GM15510 (cell line): ENCODE results near the gene SPINK1.

Source experiments
- POLR2A ChIP-seq: IDR thresholded peaks from 3 replicates; pipeline ENCODE4 v1.6.1; 2011; ENCODE audit warnings: borderline replicate concordance; ENCODE audit not compliant: insufficient read length; ENCODE audit errors: extremely low read depth

Gene SPINK1

DNA sequence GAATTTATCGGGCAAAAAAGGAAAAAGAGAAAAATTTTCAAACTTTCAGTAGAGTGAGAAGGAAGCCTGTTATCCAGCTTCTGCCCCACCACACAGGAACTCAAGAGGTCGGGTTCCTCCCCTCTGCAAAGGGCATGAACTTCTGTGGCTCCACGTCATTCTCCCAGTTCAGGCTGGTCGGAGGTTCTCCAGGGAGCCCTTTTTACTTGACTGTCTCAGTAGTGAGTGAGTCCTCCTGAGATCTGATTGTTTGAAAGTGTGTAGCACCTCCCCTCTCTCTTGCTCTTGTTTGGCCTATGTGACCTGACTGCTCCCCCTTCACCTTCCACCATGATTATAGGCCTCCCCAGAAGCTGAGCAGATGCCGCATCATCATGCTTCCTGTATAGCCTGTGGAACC is 9.7 kb downstream of the SPINK1 start:
- TF ChIP-seq POLR2A, result no peak

DNA sequence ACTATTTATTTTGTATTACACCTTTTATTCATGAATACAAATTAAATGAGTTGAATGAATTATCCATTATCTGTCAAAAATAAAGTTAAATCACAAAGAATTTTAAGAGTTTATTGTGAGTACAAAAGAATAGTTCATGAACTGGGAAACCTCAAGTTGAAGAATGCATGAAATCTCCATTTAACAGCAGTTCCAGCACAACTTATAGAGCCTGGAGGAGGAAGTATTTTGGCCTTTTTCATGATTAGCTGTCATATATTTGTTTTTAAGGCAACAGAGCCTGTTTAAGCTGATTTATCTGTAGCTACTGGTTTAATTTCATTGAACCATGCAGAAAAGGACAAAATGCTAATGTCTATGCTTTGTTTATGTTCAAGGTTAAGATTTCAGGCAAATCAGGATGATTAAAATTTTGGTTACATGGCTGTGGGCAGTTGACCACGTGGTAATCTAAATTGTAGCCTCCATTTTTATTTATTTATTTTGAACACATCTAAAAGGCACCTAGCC is 12.2 kb downstream of the SPINK1 start:
- TF ChIP-seq POLR2A, result no peak

DNA sequence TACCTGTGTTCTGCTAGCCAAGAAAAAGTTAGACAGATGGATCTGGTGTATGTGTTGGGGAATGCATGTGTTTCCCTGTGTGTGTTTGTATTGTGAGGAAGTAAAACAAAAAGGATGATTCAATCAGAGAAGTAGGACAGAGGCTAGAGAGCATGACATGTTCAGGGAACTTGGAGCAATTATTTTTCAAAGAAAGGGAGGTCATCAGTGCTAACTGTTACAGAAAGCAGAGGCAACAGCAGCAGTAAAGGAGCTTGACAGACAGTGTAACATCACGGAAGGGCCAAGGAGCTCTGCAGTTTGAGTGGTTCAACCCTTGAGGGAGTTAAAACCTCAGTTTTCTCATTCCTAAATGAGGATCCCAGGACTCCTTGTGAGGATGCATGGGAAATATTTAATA is 13.2 kb downstream of the SPINK1 start:
- TF ChIP-seq POLR2A, result no peak

DNA sequence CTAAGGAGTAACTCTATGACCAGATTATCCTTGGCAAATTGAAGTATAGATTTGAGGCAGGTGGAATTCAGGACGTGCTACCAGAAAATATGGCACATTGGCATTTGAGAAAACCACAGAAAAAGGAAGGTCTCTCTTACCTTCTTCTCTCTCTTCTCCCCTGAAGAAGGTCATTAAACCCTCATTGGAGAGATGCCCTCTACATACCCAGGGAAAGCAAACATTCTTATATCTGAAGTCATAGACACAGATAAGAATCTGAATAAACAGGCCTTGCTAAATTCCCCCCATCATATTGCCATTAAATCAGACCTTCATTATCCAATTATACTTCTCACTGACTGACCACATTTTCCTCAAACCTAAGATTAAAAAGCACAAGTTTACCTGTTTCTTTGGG is 17.8 kb downstream of the SPINK1 start:
- TF ChIP-seq POLR2A, result no peak

DNA sequence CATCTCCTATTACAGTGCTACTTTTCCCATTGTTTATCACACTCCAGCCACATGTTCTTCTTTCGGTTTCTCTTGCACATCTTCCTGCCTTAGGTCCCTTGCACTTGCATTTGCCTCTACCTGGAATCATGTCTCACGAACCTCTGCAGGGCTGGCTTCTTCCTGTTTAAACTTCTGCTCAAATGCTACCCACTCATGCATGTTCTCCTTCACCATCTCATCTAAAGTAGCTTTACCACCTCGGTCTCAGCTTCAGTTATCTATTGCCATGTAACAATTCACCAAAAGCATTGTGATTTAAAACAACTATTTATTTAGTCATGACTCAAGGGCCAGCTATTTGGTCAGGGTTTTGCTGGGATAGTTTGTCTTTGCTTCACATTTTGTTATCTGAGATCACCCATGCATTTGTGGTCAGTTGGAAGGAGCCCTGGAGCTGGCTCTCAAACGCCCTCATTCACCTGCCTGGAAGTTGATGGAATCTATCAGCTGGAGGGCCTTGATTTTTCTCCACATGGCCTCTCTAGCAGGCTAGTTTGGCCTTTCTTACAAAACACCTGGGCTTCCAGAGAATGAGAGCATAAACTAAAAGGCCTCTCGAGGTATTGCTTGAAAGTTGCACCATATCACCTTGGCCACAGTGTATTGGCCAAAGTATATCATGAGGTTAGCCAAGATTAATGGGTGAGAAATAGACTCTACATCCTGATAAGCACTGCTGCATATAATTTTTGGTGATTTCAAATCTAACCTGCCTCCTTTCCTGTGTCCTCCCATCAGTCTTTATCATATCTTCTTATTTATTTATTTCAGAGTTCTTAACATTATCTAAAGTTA is 21.4 kb downstream of the SPINK1 start:
- no peak for TF ChIP-seq POLR2A

DNA sequence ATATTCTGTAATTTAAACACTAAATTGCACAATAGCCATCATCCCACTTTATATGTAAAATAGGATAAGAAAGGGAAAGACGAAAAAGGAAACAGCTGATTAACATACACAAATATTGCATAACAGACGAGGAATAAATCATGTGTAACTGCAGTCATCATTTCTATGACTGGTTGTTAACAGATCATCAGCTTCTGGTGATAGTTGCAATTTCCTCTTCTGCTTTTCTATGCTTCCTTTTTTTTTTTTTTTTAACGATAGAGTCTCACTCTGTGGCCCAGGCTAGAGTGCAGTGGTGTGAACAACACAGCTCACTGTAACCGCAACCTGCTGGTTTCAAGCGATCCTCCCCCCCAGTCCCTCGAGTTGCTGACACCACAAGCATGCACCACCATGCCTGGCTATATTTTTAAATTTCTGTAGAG is 26.4 kb downstream of the SPINK1 start:
- TF ChIP-seq POLR2A, result no peak

DNA sequence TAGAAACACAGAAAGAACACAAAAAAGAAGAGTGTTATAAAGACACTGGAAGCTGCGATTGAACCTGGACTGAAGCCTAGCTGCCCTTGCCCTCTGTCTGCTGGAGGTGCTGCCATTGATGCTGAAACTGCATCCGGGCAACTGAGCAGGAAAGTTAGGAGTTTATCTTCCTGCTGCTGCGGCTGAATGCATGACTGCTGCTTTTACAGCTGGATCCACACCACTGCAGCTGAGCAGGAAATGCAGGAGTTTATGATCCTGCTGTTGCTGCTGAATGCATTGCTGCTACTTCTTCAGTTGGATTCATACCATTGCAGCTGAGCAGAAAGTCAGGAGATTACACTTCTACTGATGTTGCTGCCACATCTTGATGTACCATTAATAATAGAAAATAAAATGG is 27.1 kb downstream of the SPINK1 start:
- no peak for TF ChIP-seq POLR2A

DNA sequence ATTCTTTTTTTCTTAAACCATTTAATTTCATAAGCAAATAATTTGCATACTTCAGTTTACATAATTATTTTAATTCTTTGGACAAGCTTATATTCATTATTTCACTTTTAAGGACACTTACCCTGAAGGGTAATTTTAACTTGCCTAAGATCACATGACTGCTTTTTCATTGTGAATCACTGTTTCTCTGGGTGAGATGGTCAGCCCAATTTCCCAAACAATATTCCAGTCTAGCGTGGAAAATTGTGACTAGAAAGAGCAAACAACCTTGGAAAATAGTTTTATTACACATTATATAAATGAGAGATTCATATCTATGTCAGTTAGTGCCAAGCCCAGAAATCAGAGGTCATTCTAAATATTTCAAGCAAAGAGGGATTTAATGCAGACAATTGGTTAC is 27.5 kb downstream of the SPINK1 start:
- no peak for TF ChIP-seq POLR2A

DNA sequence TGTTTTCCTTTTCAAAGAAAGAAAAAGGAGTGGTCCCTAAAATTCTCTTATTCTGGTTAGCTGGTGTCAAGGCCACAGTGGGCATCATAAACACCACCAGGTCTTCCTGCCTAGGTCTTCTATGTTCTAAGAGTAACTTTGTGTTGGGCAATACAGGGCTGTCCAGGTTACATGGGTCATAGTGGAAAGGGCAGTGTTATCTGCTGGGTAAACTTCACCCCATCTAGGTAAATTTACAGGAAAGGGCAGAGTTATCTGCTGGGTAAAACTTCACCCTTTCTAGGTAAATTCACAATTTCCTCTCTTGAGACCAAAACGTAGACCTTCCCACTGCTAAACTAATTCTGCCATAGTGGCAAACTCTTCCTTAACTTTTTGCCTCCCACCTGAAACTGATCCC is 30.0 kb downstream of the SPINK1 start:
- TF ChIP-seq POLR2A, result no peak

DNA sequence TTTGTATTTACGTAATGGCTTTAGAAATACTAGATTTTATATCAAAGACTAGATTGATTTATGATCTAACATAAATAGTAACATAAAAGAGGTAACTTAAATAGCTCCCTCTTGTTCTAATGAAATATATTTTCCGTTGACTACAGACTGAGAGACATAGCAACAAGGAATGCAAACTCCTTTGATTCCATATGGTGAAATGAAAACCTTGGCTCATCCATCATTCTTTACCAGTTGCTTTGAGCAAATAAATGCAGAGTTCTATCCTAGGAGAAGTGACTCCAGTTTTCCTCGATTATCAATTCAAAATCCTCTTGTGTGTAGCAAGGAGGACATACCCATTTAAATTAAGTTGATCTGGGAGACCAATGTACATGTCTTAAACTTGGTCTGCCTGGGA is 31.0 kb downstream of the SPINK1 start:
- no peak for TF ChIP-seq POLR2A

DNA sequence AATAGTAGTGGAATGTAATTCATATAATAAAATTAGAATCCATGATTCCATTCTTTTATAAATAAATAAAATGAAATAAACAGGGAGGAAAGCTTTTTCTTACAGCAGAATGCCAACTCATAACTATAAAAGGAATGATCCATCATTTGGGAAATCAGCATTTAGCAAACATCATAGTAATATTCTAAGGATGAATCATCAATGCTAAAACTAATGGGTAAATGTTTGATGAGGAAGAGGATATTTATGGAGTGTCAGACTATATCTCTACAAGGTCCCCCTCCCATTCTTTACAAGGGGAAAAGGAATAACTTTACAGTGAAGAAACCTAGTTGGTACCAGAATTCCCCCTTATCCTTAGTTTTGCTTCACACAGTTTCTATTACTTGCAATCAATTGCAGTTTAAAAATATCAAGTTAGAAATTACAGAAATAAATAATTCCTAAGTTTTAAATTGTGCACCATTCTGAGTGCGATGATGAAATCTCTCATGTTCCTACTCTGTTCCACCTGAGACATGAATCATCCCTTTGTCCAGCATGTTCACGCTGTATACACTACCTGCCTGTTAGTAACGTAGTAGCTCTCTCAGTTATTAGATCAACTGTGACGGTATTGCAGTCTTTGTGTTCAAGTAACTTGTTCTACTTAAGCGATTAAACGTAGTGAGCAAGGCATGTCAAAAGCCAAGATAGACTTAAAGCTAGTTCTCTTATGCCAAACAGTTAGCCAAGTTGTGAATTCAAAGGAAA is 34.7 kb downstream of the SPINK1 start:
- TF ChIP-seq POLR2A, result no peak

DNA sequence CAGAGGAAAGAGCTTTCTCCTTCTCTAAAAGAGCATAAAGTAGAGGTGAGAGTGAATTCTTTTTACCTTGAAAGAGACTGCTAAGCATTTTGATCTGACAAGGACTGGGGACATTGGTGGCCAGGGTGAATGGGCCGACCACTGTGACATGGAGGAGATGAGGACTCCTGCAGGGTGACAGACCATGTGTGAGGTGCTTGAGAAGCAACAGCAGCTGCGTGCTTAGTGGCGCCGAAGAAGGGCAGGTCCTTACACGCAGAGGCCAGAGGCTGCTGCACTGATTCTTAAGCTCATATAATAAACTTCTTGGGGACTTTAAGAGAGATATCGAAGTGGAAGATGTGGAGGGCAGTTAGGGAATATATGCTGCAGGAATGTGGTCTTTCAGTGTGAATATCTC is 40.3 kb downstream of the SPINK1 start:
- no peak for TF ChIP-seq POLR2A

DNA sequence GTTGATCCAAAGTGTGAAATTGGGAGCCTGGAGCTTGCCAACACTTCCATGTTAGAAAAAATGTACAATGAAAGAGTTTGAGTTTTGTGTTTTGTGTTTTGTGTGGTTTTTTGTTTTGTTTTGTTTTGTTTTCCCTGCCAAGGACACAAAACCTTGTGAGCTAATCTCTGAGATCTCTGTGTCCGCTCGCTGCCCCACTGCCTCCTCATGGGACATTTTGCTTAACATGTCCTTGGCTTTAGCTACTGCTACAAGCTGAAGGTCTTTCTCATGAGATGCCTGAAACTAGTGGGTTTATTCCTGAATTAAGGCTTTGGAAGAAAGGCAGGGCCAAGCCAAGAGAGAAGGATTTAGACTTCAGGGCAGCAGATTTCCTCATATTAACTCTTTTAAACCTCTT is 41.7 kb downstream of the SPINK1 start:
- no peak for TF ChIP-seq POLR2A

DNA sequence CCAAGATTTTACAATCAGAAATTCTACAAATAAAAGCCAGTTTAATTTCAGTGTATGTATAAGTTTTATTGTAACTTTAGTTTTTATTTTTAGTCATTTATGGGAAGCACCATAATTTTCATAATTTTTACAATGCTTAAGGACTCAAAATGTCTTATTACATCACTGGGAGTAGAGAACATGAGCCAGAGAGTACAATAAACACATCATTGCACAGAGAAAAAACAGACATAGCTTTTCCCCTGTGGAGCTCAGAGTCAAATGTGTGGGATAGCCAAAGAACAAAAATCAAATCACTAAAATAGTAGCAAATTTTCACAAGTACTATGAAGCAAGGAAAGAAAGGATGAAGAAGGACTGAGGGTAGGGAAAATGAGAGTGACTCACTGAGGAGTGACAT is 43.4 kb downstream of the SPINK1 start:
- no peak for TF ChIP-seq POLR2A

DNA sequence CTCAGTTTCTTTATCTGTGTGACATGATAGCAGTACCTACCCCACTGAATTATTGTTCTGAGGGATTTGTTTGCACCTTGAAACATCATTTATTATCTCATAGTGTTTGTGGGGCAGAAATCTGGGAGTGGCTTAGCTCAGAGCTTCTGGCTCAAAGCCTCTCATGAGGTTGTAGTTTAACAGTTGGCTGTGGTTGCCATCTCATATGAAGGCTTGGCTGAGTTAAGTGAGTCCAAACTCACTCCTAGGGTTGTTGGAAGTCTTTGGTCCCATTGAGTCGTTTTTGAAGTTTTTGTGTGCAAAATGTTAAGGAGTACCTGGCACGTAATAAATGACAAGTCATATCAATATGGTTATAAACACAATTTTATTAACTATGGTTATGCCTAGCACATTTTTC is 45.3 kb downstream of the SPINK1 start:
- TF ChIP-seq POLR2A, result no peak

DNA sequence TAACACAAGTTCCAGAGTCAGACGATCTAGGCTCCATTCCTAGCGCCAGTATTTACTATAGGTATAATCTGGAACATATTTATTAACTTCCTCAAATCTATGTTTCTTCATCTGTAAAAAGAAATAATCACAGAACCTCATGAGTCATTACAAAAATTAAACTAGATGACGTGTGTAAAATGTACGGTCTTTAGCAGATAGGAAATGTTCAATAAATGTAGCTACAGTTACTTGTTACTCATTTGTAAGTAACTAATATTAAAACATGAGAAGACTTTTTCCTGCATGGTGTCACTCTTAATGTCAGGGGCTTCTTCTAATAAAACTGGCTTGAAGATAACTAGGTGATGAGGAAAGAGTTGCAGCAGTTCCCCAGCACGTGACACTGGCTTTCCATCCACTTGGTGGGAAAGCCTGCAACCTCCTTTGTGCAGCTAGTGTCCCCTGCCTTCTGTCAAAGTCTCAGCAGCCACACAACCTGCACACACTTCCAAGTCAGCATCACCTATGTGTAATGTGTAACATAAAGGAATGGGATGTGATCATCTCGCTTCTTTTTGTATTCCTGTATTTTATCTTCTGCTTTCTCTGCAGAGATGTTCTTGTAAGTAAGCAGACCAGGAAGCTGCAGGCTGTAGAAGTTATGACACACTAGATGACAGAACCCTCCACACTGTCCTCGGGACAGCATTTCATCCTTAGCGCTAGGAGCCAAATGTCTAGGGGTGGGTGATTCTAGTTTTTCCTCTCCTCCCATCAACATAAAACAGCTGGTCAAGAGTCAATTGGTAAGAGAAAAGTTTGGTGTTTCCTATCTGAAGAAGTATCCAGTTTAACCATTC is 47.1 kb downstream of the SPINK1 start:
- no peak for TF ChIP-seq POLR2A
